GM12878 (cell line): ENCODE measurements around the gene CERK.

Experiments
- CREB1 ChIP-seq: IDR thresholded peaks from 2 replicates; pipeline ENCODE4 v1.6.1; 2012; ENCODE audit warnings: low read depth, mild to moderate bottlenecking, inconsistent platforms
- EZH2 ChIP-seq: IDR thresholded peaks from 2 replicates; pipeline ENCODE4 v1.6.1; 2012; ENCODE audit warnings: low read depth, mild to moderate bottlenecking, control low read depth, inconsistent platforms, low read length, borderline replicate concordance; ENCODE audit not compliant: control insufficient read depth
- FOS ChIP-seq: IDR thresholded peaks from 3 replicates; pipeline ENCODE4 v1.6.1; 2011; ENCODE audit warnings: borderline replicate concordance; ENCODE audit not compliant: insufficient read length; ENCODE audit errors: extremely low read depth
- HSF1 ChIP-seq: fragments of 150-350 bp; IDR thresholded peaks from 2 replicates; pipeline ENCODE4 v1.6.1; 2014; ENCODE audit warnings: mild to moderate bottlenecking, low read depth, low read length
- NFIC ChIP-seq: IDR thresholded peaks from 2 replicates; pipeline ENCODE4 v1.6.1; 2012; ENCODE audit warnings: low read depth, mild to moderate bottlenecking, inconsistent platforms, low read length, moderate library complexity
- POLR2A ChIP-seq: IDR thresholded peaks from 2 replicates; pipeline ENCODE4 v1.6.1; 2011; ENCODE audit warnings: low read depth, mild to moderate bottlenecking, low read length
- REST ChIP-seq: IDR thresholded peaks from 2 replicates; pipeline ENCODE4 v1.6.1; 2012; ENCODE audit warnings: mild to moderate bottlenecking, low read depth, low read length
- TF ChIP-seq, protein P1 (sequence below): fragments of 450-650 bp; IDR thresholded peaks from 2 replicates; pipeline ENCODE4 v1.6.1; 2017; ENCODE audit warnings: mild to moderate bottlenecking
- TF ChIP-seq, protein P2 (sequence below): fragments of 450-650 bp; IDR thresholded peaks from 2 replicates; pipeline ENCODE4 v1.6.1; 2017; ENCODE audit warnings: mild to moderate bottlenecking, low read depth, inconsistent platforms; ENCODE audit not compliant: poor library complexity, severe bottlenecking

DNA sequence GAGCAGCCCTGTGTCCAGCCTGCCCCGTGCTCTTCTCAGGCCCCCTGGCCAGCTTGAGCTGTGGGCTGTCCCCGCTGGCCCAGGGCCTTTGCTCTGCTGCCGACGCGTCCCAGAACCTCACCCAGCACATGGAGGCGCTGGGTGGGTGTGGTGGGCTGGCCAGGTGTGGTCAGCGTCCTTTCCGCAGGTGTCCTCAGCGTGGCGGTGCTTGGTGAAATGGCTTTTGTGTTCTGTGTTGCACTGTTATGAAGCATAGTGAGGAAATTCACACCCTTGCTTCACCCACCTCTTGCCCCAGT lies 80.4 kb downstream of the CERK start:
- TF ChIP-seq HSF1 (no peak), CREB1 (no peak), EZH2 (no peak), REST (no peak), POLR2A (no peak), FOS (no peak), NFIC (no peak)
- TF ChIP-seq, protein P1, sequence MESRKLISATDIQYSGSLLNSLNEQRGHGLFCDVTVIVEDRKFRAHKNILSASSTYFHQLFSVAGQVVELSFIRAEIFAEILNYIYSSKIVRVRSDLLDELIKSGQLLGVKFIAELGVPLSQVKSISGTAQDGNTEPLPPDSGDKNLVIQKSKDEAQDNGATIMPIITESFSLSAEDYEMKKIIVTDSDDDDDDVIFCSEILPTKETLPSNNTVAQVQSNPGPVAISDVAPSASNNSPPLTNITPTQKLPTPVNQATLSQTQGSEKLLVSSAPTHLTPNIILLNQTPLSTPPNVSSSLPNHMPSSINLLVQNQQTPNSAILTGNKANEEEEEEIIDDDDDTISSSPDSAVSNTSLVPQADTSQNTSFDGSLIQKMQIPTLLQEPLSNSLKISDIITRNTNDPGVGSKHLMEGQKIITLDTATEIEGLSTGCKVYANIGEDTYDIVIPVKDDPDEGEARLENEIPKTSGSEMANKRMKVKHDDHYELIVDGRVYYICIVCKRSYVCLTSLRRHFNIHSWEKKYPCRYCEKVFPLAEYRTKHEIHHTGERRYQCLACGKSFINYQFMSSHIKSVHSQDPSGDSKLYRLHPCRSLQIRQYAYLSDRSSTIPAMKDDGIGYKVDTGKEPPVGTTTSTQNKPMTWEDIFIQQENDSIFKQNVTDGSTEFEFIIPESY: no peak
- TF ChIP-seq, protein P2, sequence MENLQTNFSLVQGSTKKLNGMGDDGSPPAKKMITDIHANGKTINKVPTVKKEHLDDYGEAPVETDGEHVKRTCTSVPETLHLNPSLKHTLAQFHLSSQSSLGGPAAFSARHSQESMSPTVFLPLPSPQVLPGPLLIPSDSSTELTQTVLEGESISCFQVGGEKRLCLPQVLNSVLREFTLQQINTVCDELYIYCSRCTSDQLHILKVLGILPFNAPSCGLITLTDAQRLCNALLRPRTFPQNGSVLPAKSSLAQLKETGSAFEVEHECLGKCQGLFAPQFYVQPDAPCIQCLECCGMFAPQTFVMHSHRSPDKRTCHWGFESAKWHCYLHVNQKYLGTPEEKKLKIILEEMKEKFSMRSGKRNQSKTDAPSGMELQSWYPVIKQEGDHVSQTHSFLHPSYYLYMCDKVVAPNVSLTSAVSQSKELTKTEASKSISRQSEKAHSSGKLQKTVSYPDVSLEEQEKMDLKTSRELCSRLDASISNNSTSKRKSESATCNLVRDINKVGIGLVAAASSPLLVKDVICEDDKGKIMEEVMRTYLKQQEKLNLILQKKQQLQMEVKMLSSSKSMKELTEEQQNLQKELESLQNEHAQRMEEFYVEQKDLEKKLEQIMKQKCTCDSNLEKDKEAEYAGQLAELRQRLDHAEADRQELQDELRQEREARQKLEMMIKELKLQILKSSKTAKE: no peak
